Right forelimb (tissue), 1 donor: ENCODE results near the gene TEX19.
"Not testable (repeated sequence)": the region's sequence is repeated elsewhere in the genome, so short reads cannot be mapped to it uniquely, and the experiment has no call there.

ENCODE experiments used
- DNase-seq: peaks from one replicate; pipeline ENCODE4 v3.0.0-alpha.2; 2018

Gene TEX19

DNA sequence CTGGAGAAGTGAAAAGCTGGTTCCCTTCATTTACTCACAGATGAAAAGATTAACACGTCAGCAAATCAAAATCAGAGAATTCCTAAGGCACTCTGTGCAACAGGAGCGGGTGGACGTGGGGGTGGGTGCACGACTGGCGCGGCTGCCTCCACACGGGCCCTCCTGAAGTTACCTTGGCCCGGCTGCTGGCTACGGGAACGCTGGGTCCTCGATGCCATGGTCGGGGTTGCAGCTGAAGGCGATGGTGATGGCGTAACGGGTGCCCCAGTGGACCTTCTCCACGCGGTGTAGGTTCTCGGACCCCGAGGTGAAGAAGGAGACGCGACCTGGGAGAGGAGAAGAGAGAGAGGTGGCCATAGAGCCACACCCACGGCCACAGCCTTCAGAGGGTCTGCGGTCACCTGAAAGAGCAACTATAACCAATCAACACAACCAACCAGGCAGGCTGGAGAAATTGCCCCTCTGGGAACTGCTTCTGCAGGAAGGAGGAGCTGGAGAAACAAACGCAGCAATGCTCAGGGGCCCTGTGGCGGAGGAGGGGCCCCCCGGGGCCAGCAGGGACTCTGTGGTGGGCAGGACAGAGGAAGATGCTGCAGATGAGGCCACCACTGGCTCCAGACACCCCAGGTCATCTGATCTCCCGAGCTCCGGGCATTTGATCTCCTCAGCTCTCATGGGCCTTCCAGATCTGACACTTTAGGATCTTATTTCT, 33.3 kb downstream of the TEX19 start:
- no peak for DNase-seq

- DNase-seq, result no peak
Observed at GRCh38 chr17:82392941-82393340, 33.9 kb downstream of the TEX19 start.

DNA sequence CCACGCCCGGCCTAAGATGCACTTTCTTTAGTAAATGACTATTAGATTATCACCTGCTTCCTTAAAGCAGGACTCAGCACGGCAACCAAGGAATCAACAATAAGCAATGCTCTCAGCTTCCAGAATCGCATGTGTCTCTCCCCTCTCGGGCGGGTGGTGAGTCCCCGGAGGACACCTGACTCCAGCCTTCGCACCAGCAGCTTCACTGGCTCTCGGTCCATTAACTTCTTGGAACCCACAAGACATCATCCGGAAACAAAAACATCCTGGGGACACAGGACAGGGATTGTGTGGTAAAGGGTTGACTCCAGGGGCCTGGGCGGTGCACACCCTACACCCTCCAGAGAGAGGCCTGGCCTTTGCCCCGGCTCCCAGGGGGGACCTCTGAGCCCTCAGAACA, 35.2 kb downstream of the TEX19 start:
- DNase-seq, result no peak

DNA sequence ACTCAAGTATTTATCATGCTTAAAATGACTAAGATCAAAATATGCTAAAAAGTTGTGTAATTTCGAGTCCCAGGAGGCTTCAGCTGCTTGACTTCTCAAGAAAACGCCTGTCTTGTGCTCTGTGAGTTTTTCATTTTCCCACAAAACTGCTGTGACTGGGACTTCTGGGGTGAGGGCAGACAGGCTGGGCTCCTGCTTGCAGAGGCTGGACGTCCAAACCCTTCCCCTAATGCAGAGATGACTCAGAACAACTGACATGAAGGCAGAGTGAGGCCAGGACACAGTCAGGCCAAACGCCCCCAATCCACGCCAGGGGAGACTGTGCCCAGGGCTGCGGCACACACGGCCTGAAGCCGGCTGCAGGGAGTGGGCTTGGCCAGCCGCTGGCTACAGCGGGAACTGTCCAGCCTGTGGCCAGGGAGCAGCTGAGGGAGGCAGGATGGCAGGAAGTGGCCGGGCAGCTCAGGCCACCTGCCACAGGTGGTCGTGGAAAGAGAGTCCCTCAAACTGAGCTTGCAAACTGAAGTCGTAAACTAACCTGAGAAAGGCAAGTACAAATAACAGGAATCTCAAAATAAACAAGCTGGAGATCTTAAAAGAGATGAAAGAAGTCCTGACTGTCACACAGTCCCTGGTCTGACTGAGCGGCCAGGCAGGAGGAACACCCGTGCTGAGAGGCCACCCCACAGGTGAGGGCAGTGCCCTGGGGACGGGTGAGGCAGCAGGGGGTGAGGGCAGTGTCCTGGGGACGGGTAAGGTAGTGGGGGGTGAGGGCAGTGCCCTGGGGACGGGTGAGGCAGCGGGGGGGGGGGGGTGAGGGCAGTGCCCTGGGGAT, 37.8 kb downstream of the TEX19 start:
- no peak for DNase-seq

DNA sequence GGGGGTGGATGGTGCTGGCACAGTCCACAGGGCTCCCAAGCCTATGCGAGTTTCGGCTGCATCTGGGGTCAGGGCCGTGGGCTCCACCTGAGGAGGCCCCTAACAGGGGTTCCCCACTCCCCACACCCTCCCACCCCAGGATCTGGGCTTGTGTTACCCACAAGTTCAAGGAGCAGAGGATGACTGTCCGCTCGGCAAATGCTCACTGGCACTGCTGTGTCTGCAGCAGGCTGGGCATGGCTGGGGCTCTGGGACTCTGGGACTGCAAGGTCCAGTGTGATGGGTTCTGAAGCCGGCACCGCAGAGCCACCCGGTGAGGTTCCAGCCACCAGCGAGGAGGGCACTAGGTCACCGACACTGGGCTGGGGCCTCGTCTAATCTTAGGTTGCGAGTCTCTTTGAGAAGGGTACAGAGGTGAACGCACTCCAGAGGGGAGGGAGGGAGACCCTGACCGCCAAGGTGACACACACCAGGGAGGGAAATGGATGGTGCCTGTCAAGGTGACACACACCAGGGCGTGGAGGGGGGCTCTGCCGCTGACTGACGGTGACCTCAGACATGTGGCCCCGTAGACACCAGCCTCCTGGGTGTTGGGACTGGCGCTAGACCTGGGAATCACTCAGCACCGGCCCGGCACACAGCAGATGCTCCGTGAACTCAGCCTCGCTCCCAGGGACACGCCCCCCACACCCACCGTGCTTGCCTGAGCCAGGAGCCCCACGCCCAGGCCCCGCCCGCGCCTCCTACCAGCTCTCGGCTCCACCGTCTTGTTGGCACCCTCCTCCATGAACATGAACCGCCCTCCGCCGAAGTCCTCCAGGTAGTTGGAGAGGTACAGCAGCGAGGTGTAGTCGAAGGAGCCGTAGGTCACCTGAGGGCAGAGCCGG, 38.6 kb downstream of the TEX19 start:
- no peak for DNase-seq

DNA sequence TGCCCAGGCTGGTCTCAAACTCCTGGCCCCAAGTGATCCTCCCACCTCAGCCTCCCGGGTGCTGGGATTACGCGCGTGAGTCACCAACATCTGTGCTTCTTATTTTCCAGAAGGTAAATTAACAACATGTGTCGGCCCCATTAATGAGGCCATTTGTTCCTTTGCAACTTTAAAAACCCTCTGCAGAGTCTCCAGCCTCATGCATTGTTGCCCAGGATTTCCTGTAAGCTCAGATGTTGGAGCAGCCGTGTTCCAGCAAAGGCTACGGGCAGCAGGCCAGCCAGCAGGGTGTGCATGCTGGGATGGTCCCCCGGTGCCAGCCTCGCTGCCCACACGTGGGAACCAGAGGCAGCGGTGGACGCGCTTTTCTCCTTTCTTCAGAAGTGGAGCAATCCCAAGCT, 40.0 kb downstream of the TEX19 start:
- peak; percentile 86 for DNase-seq

GRCh38 chr17:82399601-82400101, 40.6 kb downstream of the TEX19 start:
- DNase-seq, result peak; percentile 81

DNA sequence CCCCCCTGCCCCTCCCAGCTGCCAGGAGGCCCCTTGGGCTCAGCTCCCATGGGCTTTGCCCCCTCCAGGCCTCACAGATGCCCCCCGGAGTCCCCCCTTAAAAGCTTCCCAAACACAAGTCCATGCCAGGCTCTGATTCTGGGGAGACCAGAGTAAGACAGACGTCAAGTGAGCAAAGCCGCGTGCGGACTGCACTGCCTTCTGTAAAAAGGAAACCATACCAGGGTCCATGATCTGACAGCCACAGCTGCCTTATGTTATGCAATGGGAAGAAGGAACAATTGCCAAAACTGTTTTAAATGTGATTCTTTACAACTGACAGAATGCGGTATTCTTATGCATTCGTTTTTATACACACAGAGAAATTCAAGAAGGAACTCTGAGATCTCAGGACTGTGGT, 41.2 kb downstream of the TEX19 start:
- no peak for DNase-seq

GRCh38 chr17:82400830-82401229, 41.8 kb downstream of the TEX19 start:
- DNase-seq, result no peak

GRCh38 chr17:82402865-82403264, 43.8 kb downstream of the TEX19 start:
- no peak for DNase-seq

GRCh38 chr17:82403662-82404660, 44.9 kb downstream of the TEX19 start:
- DNase-seq, result no peak

GRCh38 chr17:82405051-82405450, 46.0 kb downstream of the TEX19 start:
- DNase-seq, result no peak

GRCh38 chr17:82406131-82406671, 47.2 kb downstream of the TEX19 start:
- DNase-seq, result no peak

DNA sequence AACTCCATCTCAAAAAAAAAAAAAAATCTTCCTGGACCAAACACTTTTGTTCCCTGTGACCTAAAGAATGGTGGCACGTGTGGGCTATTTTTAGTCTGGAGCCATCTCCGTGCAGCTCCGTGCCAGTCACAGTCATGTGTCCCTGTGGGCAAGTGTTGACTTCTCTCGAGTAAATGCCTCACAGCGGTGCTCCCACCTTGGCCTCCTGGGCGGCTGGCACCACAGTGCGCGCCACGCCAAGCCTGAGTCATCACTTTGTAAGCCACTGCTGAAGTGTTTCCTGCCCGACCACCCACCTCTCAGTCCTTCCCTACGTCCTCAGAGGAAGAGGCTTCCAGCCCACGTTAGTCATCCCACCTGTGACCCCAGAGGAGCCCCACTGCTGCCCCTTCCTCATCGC, 48.2 kb downstream of the TEX19 start:
- no peak for DNase-seq

GRCh38 chr17:82408288-82408937, 49.4 kb downstream of the TEX19 start:
- DNase-seq, result no peak

- DNase-seq, result no peak
Observed at GRCh38 chr17:82408938-82409318, 49.9 kb downstream of the TEX19 start.

- no peak for DNase-seq
Observed at GRCh38 chr17:82410014-82410716, 51.1 kb downstream of the TEX19 start.

GRCh38 chr17:82411396-82412053, 52.5 kb downstream of the TEX19 start:
- DNase-seq, result no peak

DNA sequence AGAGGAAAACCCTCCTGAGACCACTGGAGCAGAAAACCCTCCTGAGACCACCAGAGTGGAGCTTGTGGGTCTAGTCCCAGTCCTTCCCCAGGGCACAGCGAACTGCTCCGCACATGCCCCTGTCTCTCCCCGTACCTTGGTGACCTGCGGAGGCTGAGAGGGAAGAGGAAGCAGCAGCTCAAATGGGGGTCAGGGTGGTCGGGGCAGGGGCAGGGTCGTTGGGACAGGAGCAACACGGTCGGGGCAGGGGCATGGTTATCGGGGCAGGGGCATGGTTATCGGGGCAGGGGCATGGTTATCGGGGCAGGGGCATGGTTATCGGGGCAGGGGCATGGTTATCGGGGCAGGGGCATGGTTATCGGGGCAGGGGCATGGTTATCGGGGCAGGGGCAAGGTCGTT, 53.0 kb downstream of the TEX19 start:
- not testable (repeated sequence) for DNase-seq
